ENCODE data around the gene ESR2. TPM values are rescaled to one million over a fixed set of nuclear protein-coding genes. Genes with fewer than 3 reads are reported as not detected.

ESR2 gene
- total and polyA plus RNA-seq, 2 of the 8 experiments (the other 6 are each of a cell fraction or from before 2014, with no cell fraction given) = 0.19 to 0.23 TPM

DNA sequence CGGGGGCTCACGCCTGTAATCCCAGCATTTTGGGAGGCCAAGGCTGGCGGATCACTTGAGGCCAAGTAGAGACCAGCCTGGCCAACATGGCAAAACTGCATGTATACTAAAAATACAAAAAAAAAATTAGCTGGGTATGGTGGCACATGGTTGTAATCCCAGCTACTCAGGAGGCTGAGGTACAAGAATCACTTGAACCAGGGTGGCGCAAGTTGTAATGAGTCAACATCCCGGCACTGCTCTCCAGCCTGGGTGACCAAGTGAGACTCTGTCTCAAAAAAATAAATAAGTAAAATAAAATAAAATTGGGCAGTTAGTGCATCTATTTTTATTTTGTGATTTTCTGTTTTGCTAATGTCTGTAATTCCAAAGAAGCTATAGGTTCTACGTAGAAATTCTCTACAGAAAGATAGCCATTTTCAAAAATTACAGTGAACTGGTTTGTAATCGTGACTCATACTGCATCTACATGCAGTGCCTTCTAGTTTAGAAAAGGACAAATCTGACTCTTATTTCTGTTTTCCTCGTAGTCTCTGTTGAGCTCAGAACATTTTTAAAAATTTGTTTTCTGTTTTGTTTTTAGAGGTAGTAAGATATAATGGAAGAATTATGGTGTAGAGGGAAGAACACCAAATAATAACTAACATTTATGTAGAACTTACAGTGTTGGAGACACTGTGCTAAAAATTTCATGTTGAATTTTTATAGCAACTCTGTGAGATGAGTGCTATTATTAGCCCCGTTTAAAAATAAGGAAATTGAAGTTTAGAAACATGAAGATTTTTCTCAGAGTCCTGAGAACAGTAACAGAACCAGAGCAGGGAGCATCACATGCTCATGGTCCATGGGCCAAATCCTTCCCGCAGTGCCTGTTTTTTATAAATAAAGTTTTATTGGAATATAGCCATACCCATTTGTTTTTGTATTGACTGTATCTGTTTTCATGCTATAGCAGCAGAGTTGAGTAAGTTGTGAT lies 240.2 kb downstream of the ESR2 start (continued):
- TF ChIP-seq, protein P1, sequence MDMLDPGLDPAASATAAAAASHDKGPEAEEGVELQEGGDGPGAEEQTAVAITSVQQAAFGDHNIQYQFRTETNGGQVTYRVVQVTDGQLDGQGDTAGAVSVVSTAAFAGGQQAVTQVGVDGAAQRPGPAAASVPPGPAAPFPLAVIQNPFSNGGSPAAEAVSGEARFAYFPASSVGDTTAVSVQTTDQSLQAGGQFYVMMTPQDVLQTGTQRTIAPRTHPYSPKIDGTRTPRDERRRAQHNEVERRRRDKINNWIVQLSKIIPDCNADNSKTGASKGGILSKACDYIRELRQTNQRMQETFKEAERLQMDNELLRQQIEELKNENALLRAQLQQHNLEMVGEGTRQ (IDR thresholded peaks at IDR 0.05; ENCODE audit: low read length) = no peak
- TF ChIP-seq RXRA (IDR thresholded peaks at IDR 0.05; ENCODE audit: insufficient read depth, low read depth, low read length) (no peak), JUN (IDR thresholded peaks at IDR 0.05; ENCODE audit: low read depth, low read length) (no peak), EZH2 (IDR thresholded peaks at IDR 0.05; ENCODE audit: low read depth, low read length, severe bottlenecking) (no peak), YY1 (IDR thresholded peaks at IDR 0.05; ENCODE audit: low read depth, low read length) (no peak), CTBP2 (IDR thresholded peaks at IDR 0.05; ENCODE audit: borderline replicate concordance, insufficient read depth, insufficient read length, low read length) (no peak), TBP (IDR thresholded peaks at IDR 0.05; ENCODE audit: low read depth, low read length) (no peak), SP1 (IDR thresholded peaks at IDR 0.05; ENCODE audit: low read depth, low read length) (no peak), RNF2 (IDR thresholded peaks at IDR 0.05; ENCODE audit: borderline replicate concordance, low read depth, low read length, missing control alignments, poor library complexity, severe bottlenecking) (no peak)
